H9 (cell line): ENCODE measurements around the gene ST6GALNAC5. TPM values are rescaled to one million over a fixed set of nuclear protein-coding genes. Genes with fewer than 3 reads are reported as not detected.

Source experiments
- DNase-seq: peaks from one replicate; pipeline ENCODE4 v3.0.0-alpha.2; 2017
- H2AFZ ChIP-seq: one replicate; pipeline ENCODE4 v1.6.1; 2013; ENCODE audit warnings: mild to moderate bottlenecking, low read length, control low read depth, moderate library complexity
- H2AK5ac ChIP-seq: 2 replicates; pipeline ENCODE4 v1.6.1; 2013; ENCODE audit warnings: low read length, control low read depth, mixed read lengths; ENCODE audit not compliant: insufficient read length
- H2BK120ac ChIP-seq: one replicate; pipeline ENCODE4 v1.6.1; 2013; ENCODE audit warnings: low read depth, mild to moderate bottlenecking, low read length, control low read depth, inconsistent platforms; ENCODE audit not compliant: poor library complexity, severe bottlenecking
- H2BK12ac ChIP-seq: 2 replicates; pipeline ENCODE4 v1.6.1; 2013; ENCODE audit warnings: low read length, control low read depth, mixed read lengths, low read depth; ENCODE audit not compliant: insufficient read length
- H2BK15ac ChIP-seq: 2 replicates; pipeline ENCODE4 v1.6.1; 2013; ENCODE audit warnings: low read depth, low read length, control low read depth
- H2BK20ac ChIP-seq: one replicate; pipeline ENCODE4 v1.6.1; 2013; ENCODE audit warnings: low read depth, mild to moderate bottlenecking, low read length, control low read depth, inconsistent platforms; ENCODE audit not compliant: poor library complexity, severe bottlenecking
- H2BK5ac ChIP-seq: 2 replicates; pipeline ENCODE4 v1.6.1; 2013; ENCODE audit warnings: low read length, control low read depth, mixed read lengths; ENCODE audit not compliant: insufficient read length
- H3K14ac ChIP-seq: 2 replicates; pipeline ENCODE4 v1.6.1; 2013; ENCODE audit warnings: low read length, control low read depth; ENCODE audit not compliant: insufficient read depth
- H3K18ac ChIP-seq: 2 replicates; pipeline ENCODE4 v1.6.1; 2013; ENCODE audit warnings: low read depth, mild to moderate bottlenecking, mixed read lengths, low read length, control low read depth; ENCODE audit not compliant: insufficient read length
- H3K23ac ChIP-seq: 2 replicates; pipeline ENCODE4 v1.6.1; 2013; ENCODE audit warnings: low read length, control low read depth, mixed read lengths, low read depth; ENCODE audit not compliant: insufficient read length
- H3K23me2 ChIP-seq: 2 replicates; pipeline ENCODE4 v1.6.1; 2013; ENCODE audit warnings: low read depth, mild to moderate bottlenecking, mixed read lengths, low read length, control low read depth; ENCODE audit not compliant: insufficient read length, poor library complexity, severe bottlenecking
- H3K27ac ChIP-seq: 2 replicates; pipeline ENCODE4 v1.5.1; 2013; ENCODE audit warnings: low read length, control low read depth, mixed read lengths, low read depth; ENCODE audit not compliant: insufficient read length
- H3K27me3 ChIP-seq: 2 replicates; pipeline ENCODE4 v1.6.1; 2013; ENCODE audit warnings: low read length, control low read depth, inconsistent platforms; ENCODE audit not compliant: insufficient read depth
- H3K4ac ChIP-seq: 2 replicates; pipeline ENCODE4 v1.6.1; 2013; ENCODE audit warnings: low read depth, mild to moderate bottlenecking, control low read depth, inconsistent platforms, low read length, moderate library complexity
- H3K4me1 ChIP-seq: 2 replicates; pipeline ENCODE4 v1.6.1; 2013; ENCODE audit warnings: low read length, control low read depth, inconsistent platforms; ENCODE audit not compliant: insufficient read depth
- H3K4me2 ChIP-seq: 2 replicates; pipeline ENCODE4 v1.6.1; 2013; ENCODE audit warnings: low read length, control low read depth, mixed read lengths; ENCODE audit not compliant: insufficient read length, insufficient read depth
- H3K56ac ChIP-seq: 2 replicates; pipeline ENCODE4 v1.6.1; 2013; ENCODE audit warnings: low read depth, mild to moderate bottlenecking, mixed read lengths, low read length, control low read depth; ENCODE audit not compliant: insufficient read length
- H3K79me1 ChIP-seq: 2 replicates; pipeline ENCODE4 v1.6.1; 2013; ENCODE audit warnings: low read depth, mild to moderate bottlenecking, moderate library complexity, low read length, control low read depth, inconsistent platforms; ENCODE audit not compliant: insufficient read depth, poor library complexity, severe bottlenecking
- H3K79me2 ChIP-seq: 2 replicates; pipeline ENCODE4 v1.6.1; 2013; ENCODE audit warnings: low read length, control low read depth, inconsistent platforms; ENCODE audit not compliant: insufficient read depth
- H3K9ac ChIP-seq: 2 replicates; pipeline ENCODE4 v1.6.1; 2013; ENCODE audit warnings: low read length, control low read depth, mixed read lengths; ENCODE audit not compliant: insufficient read length; ENCODE audit errors: extremely low read depth
- H3K9me3 ChIP-seq: one replicate; pipeline ENCODE4 v1.6.1; 2013; ENCODE audit warnings: low read depth, low read length, inconsistent platforms; ENCODE audit not compliant: control insufficient read depth
- H3T11ph ChIP-seq: one replicate; pipeline ENCODE4 v1.6.1; 2013; ENCODE audit warnings: mild to moderate bottlenecking, low read length, control low read depth, inconsistent platforms
- H4K20me1 ChIP-seq: one replicate; pipeline ENCODE4 v1.6.1; 2013; ENCODE audit not compliant: control insufficient read depth, insufficient read length, insufficient read depth
- H4K5ac ChIP-seq: 2 replicates; pipeline ENCODE4 v1.6.1; 2013; ENCODE audit warnings: low read depth, mild to moderate bottlenecking, mixed read lengths, low read length, control low read depth; ENCODE audit not compliant: insufficient read length
- H4K8ac ChIP-seq: replicated peaks from 2 replicates; pipeline ENCODE4 v1.6.1; 2013; ENCODE audit warnings: low read length, control low read depth, mixed read lengths, low read depth; ENCODE audit not compliant: insufficient read length
- H4K91ac ChIP-seq: 2 replicates; pipeline ENCODE4 v1.6.1; 2013; ENCODE audit warnings: low read depth, mild to moderate bottlenecking, moderate library complexity, mixed read lengths, low read length, control low read depth; ENCODE audit not compliant: insufficient read length
- H3K27ac Mint-ChIP-seq, 3 experiments: 2 replicates in 2 of 3; 3 replicates in 1 of 3; pipeline ENCODE4 v1.8.0; 2020 to 2021; ENCODE audit warnings: mixed read lengths in 3 of 3, mild to moderate bottlenecking in 1 of 3, moderate library complexity in 1 of 3
- H3K27me3 Mint-ChIP-seq: 2 replicates; pipeline ENCODE4 v1.8.0; 2021; ENCODE audit warnings: low read depth, mild to moderate bottlenecking, moderate library complexity, mixed read lengths
- H3K36me3 Mint-ChIP-seq, 3 experiments: 2 replicates in 2 of 3; 3 replicates in 1 of 3; pipeline ENCODE4 v1.8.0; 2020 to 2021; ENCODE audit warnings: low read depth in 3 of 3, mixed read lengths in 3 of 3; ENCODE audit not compliant: insufficient read depth in 1 of 3
- H3K4me1 Mint-ChIP-seq, 2 experiments: 2 replicates each; pipeline ENCODE4 v1.8.0; 2020; ENCODE audit warnings: mixed read lengths in 2 of 2
- H3K4me3 Mint-ChIP-seq, 2 experiments: 2 replicates in 1 of 2; 3 replicates in 1 of 2; pipeline ENCODE4 v1.8.0; 2020 to 2021; ENCODE audit warnings: mild to moderate bottlenecking in 2 of 2, mixed read lengths in 2 of 2, moderate library complexity in 1 of 2
- H3K9me3 Mint-ChIP-seq, 2 experiments: 2 replicates in 1 of 2; 3 replicates in 1 of 2; pipeline ENCODE4 v1.8.0; 2020; ENCODE audit warnings: mild to moderate bottlenecking in 2 of 2, mixed read lengths in 2 of 2, moderate library complexity in 1 of 2
- CTCF ChIP-seq: fragments of 200-600 bp; sonication (generic); conservative IDR thresholded peaks from 3 replicates; pipeline ENCODE4 v1.8.0; 2021; ENCODE audit warnings: antibody characterized with exemption, mild to moderate bottlenecking
- WGBS: extraction: QIAGEN DNeasy Blood & Tissue Kit; methylation state at CpG from one replicate; pipeline ENCODE4 v1.1.7; 2013; ENCODE audit warnings: missing lambda C conversion rate, low lambda C conversion rate, mixed read lengths; ENCODE audit not compliant: insufficient read length; ENCODE audit errors: extremely low coverage; 5-methylcytosine and 5-hydroxymethylcytosine counted together
- total RNA-seq: library from RNA; stranded (reverse); gene quantifications from 2 replicates; pipeline ENCODE4 v1.2.1, GENCODE V29; 2021

ST6GALNAC5 gene
- total RNA-seq, 1 experiment from 2014 or later: 3.3 TPM

GRCh38 chr1:76856104-76856503 lies 11.2 kb upstream of the ST6GALNAC5 start:
- no CpG with 5 or more reads among the region's 5 CpGs for WGBS
- H3T11ph ChIP-seq: no peak overlapping the region
- H3K56ac ChIP-seq: no peak overlapping the region
- Mint-ChIP-seq H3K4me1 (peaks cover 27 to 40% of the 10 kb centered on the region in 2 experiments), H3K4me3 (no peak overlapping the region), H3K27ac (no peak overlapping the region), H3K36me3 (no peaks in the 10 kb centered on the region; a peak in 1 of 7 replicates), H3K27me3 (peaks cover 15% of the 10 kb centered on the region), H3K9me3 (no peaks in the 10 kb centered on the region)
- H3K4me1 ChIP-seq: peaks cover 1% of the 10 kb centered on the region; the same call in 1 of the 2 replicates
- H2BK5ac ChIP-seq: no peak overlapping the region
- H4K5ac ChIP-seq: no peak overlapping the region
- H3K27ac ChIP-seq: no peak overlapping the region
- no peak overlapping the region for H2AK5ac ChIP-seq
- H2BK20ac ChIP-seq: no peak overlapping the region
- H3K18ac ChIP-seq: no peak overlapping the region
- no peak for TF ChIP-seq CTCF
- no peak overlapping the region for H2BK12ac ChIP-seq
- H3K4me2 ChIP-seq: no peak overlapping the region
- H3K9me3 ChIP-seq: no peaks in the 10 kb centered on the region
- no peaks in the 10 kb centered on the region for H3K79me1 ChIP-seq
- H2BK120ac ChIP-seq: no peak overlapping the region
- no peak overlapping the region for H3K4ac ChIP-seq
- no peak overlapping the region for H3K14ac ChIP-seq
- no peaks in the 10 kb centered on the region; the same call in 1 of the 2 replicates for H3K27me3 ChIP-seq
- H2BK15ac ChIP-seq: no peak overlapping the region
- H4K20me1 ChIP-seq: no peaks in the 10 kb centered on the region
- no peak overlapping the region for H4K8ac ChIP-seq
- H4K91ac ChIP-seq: no peak overlapping the region
- H3K79me2 ChIP-seq: no peaks in the 10 kb centered on the region
- H3K23ac ChIP-seq: no peak overlapping the region
- no peak overlapping the region for H2AFZ ChIP-seq
- H3K23me2 ChIP-seq: no peaks in the 10 kb centered on the region
- no peak for DNase-seq
- H3K9ac ChIP-seq: no peak overlapping the region
